Measurements from ENCODE around the gene JAZF1.

GRCh38 chr7:28065308-28065707 is 115.3 kb downstream of the JAZF1 start:
- no peak for TF ChIP-seq EZH2 (IDR thresholded peaks at IDR 0.05; ENCODE audit: insufficient read depth, poor library complexity, severe bottlenecking)
- TF ChIP-seq EZH2phosphoT487 (IDR thresholded peaks at IDR 0.05; ENCODE audit: insufficient read depth, low read depth), result no peak

Measured in GM23248 (cell line).